PC-9 (cell line): Measurements from ENCODE around the gene PHACTR3.

Source experiments
- CTCF ChIP-seq: fragments of 200-600 bp; sonication (generic); conservative IDR thresholded peaks from 2 replicates; pipeline ENCODE4 v1.6.1; 2017; ENCODE audit warnings: mixed run types, antibody characterized with exemption, mild to moderate bottlenecking, moderate library complexity
- EZH2 ChIP-seq: fragments of 200-600 bp; sonication (generic); IDR thresholded peaks from 2 replicates; pipeline ENCODE4 v1.8.0; 2017; ENCODE audit warnings: antibody characterized with exemption, low read depth

GRCh38 chr20:59753836-59754235, 149.5 kb downstream of the PHACTR3 start:
- TF ChIP-seq CTCF: no peak
- no peak for TF ChIP-seq EZH2
